NK-92 treated with Interleukin-12 subunit alpha and Interleukin-12 subunit beta, amount 100 ng/mL, for 24 hours (cell line): ENCODE data around the gene ARID3B.
"Not testable (repeated sequence)": the region's sequence is repeated elsewhere in the genome, so short reads cannot be mapped to it uniquely, and the experiment has no call there.

Source experiments
- DNase-seq: peaks from one replicate; lab custom pipeline; 2025; lab: John Stamatoyannopoulos, UW

The ARID3B gene

DNA sequence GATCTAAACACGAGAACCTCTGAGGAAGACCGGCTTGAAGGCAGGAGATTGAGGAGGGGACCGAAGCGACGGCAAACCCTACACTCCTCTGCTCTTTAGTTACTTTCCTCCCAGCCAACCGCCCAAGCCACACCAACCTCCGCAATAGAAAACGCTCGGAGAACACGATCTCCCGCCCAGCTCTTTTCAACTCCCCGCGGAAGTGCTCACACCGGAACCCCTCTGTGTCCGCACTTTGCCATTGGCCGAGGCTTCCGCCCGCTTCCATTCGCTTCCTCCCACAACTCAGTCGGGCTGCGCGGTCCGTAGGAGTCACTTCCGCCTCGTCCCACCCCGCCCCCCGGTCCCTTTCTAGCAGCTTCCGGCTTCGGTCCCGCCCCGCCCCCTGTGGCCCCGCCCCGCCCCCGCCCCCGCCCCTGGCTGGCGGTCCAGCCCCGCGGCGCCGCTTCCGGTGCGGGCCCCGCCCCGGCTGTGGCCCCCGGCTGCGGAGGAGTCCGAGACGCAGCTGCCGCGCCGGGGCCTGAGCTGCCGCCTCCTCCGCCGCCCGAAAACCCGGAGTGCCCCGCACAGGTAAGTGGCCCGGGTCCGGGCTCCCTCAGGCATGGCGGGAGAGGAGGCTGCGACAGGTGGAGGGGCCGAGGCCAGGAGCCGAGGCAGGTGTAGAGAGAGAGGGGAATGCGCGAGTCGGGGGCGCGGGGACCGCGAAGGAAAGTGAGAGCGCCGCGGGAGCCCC, at the start of gene ARID3B:
Gene ARID3B, plus strand, starts transcription at position 460 of the 733 bp plus-strand sequence. CDS start 2,717 bp downstream, outside the sequence.
- peak; percentile 99 for DNase-seq

GRCh38 chr15:74496648-74497047, 44.4 kb upstream of the ARID3B start:
- no peak for DNase-seq

DNA sequence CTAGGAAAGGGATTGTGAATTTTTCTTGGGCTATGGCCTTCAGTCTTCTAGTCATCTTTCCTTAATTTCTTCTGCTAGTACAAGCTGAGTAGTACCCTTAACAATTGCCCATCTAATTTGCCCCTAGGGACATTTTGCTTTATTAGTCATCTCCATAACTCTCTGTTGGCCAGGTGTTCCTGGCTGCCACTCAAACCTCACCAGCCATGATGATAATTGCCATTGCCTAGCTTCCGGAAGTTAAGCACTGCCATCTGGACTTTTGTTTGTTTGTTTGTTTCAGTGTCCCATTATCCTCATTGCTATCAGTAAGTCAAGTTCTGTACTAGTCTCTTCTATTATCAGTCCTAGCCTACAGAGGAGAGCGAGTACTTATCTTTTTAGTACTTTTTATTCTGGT, 43.4 kb upstream of the ARID3B start:
- no peak for DNase-seq

DNA sequence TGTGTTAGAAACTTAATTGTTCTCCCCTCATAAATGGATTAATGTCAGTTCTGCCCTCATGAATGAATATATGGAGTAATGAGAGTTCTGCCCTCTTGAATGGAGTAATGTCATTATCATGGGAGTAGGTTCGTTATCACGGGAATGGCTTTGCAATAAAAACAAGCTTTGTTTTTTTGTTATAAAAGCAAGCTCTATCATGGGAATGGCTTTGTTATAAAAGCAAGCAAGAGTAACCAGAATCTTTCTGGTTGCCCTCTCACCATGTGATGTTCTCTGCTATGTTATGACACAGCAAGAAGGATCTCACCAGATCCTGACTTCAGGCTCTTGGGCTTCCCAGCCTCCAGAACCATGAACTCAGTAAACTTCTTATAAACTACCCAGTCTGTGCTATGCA, 41.7 kb upstream of the ARID3B start:
- no peak for DNase-seq

DNA sequence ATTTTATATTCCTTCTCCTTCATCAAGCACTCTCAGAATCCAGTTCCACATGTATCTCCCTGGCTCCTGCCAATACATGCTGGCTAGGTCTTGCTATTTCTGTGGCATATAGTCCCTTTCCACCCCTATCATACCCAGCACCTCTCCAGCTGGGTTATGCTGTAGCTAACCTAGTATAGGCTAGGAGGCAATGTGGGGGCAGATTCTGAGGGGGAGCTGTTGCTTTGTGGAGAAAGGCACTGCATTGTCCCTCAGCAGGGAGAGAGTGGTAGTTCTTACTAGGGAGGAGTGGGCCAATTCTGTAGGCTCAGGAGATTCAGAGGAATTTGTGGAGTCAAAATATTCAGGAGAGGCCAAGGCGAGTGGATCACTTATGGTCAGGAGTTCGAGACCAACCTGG, 40.6 kb upstream of the ARID3B start:
- DNase-seq, result no peak

GRCh38 chr15:74502301-74502700, 38.7 kb upstream of the ARID3B start:
- no peak for DNase-seq

- DNase-seq, result no peak
These were observed 36.6 kb upstream of the ARID3B start for GRCh38 chr15:74504418-74504817.

DNA sequence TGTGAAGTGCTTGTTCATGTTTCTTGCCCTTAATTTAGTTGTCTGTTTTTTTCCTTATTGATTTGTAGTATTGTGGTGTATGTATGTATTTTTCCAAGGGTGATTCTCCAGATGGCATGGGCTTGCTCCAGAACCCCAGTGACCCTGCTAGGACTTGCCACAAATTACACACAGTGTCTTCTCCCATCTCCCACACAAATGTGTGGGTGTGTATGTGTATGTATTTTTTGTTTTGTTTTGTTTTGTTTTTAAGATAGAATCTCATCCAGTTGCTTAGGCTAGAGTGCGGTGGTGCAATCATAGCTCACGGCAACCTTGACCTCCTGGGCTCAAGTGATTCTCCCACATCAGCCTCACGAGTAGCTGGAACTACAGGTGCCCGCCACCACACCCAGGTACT, 36.2 kb upstream of the ARID3B start:
- no peak for DNase-seq

GRCh38 chr15:74505837-74506514, 35.0 kb upstream of the ARID3B start:
- no peak for DNase-seq

- no peak for DNase-seq
These were observed 34.5 kb upstream of the ARID3B start for GRCh38 chr15:74506515-74506840.

GRCh38 chr15:74511583-74511982, 29.4 kb upstream of the ARID3B start:
- DNase-seq, result peak; percentile 11

DNA sequence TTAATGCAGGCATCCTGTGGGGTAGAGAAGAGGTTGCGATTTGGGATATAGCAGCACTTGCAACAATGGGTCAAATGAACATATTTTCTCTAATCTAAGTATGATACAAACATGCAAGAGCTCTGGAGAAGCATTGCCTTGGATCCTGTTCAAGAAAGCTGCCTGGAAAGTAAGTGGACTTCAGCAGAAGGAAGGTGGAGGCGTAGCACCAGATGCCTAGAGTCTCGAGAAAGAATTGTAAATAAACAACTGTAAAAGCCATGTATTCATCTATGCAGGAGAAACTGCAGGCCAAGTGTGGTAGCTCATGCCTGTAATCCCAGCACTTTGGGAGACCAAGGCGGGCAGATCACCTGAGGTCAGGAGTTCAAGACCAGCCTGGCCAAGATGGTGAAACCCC, 27.0 kb upstream of the ARID3B start:
- not testable (repeated sequence) for DNase-seq

DNA sequence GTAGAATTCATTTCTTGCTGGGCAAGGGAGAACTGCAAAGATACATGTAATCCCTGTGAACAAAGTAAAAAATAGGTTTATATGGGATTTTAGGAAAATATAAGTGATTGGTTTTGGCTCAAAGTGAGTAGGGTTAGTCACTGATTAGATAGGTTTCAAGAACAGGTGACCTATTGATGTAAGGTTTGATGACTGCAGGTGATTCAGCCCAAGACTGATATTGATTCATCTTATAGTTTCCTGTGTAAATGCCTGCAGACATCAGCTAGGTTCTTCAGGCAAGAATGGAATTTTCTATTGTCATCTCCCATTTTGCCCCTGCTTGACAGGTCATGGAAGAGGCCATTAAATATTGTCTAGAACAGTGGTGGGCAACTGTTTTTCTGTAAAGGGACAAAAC, 23.9 kb upstream of the ARID3B start:
- no peak for DNase-seq

DNA sequence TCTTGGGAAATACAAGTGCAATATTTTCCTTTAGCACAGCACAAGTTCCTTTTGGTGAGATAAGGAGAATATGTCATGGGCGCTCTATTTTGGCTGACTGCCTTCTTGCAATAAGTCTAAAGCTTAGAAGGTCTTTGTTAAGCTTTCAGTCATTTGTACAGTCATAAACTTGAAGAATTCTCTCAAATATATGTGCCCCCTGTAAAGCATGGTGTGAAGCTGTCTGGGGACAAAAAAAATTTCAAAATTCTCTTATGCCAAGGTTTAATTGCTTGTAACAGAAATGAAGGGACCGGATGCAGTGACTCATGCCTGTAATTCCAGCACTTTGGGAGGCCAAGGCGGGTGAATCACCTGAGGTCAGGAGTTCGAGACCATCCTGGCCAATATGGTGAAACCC, 21.7 kb upstream of the ARID3B start:
- DNase-seq, result no peak

GRCh38 chr15:74520407-74520806, 20.6 kb upstream of the ARID3B start:
- DNase-seq, result no peak

DNA sequence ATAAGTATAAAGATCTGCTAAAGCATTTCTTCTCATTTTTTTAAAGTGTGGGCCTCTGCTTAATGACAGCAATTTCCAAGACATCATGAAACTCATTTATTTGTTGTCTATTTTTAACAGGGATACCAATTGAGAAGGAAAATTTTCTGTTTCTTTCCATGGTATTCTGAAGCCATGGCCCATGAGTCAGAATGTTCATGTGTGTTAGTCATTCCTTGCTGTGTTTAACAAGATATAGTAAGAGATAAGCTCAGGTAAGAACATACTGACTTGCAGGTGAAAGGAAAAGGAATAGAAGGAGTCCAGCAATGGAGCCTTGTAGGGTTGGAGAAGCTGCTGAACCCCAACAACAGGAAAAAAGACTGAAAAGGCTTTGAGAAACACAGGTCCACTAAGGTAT, 17.0 kb upstream of the ARID3B start:
- no peak for DNase-seq

GRCh38 chr15:74525309-74525708, 15.7 kb upstream of the ARID3B start:
- no peak for DNase-seq

GRCh38 chr15:74525945-74526344, 15.1 kb upstream of the ARID3B start:
- DNase-seq, result no peak

GRCh38 chr15:74528876-74529275, 12.1 kb upstream of the ARID3B start:
- no peak for DNase-seq

- no peak for DNase-seq
These were observed 11.1 kb upstream of the ARID3B start for GRCh38 chr15:74529921-74530320.

- no peak for DNase-seq
These were observed 10.3 kb upstream of the ARID3B start for GRCh38 chr15:74530771-74531143.

DNA sequence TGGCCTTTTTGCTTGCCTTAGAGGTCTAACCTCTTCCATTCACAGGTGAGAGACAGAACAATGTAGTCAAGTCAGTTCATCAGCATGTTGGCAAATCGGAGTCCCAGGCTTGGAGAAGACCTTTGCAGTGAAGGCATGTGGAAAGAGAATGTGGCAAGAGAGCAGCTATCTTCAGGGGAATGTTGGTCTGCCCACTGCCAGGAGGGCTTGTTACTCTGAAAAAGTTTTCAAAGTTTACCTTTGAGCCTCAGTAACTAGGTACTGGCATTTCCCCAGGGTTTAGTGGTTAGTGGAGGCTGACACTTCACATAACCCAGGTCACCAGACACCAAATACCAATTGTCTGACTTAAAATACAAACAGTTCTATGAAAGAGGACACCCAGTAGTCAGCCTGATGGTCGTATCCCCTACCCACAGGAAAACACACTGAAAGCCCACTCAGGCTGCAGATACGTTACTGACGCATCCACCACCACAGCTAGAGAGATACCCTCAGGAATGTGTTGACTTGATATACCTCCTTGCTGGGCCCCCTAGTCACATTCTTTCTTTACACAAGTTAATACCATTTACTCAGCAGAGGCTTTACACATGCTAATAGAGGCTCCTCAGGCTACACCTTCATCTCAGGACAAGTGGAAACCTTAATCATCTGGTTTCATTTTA, 9.7 kb upstream of the ARID3B start:
- no peak for DNase-seq

GRCh38 chr15:74535388-74536084, 5.5 kb upstream of the ARID3B start:
- no peak for DNase-seq
